GM21390 (cell line): Measurements from ENCODE around the gene APC2.

ENCODE experiments used
- ATAC-seq: cut with Tn5 transposase; IDR thresholded peaks from one replicate; pipeline ENCODE4 v1.9.1; 2021; ENCODE audit not compliant: unreplicated experiment

The APC2 gene

DNA sequence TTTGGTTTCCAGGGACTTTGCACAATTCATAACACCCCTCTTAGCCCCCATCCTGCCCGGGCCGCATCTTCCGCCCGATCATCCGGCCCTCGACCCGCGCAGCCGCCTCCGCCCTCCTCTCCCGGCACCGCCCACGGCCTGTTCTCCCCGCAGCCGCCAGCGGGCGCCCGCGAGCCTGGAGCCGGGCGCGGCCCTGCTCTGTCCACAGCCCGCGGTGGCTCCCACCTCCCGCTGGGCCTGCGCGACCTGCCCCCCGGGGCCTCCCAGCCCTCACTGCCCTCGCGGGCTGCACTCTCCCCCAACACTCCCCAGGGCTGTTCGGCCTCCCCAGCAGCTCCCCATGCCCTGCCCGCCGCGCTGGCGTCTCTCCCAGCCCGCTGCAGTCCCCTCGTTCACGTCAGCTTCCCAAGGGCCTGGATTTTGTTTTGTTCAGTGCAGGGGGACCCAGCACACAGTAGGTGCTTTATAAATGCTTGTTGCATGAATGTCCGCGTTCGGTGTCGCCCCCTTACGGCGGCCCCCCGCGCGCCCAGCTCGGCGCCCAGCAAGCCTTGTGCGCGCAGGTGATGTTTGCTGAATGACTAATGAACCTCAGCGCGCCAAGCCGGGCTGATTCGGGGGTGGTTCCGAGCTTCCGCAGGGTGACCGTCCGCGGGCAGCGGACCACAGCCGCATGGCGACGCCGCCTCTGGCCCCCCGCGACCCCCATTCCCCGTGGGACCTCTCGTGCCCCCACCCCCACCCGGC is 4.6 kb upstream of the APC2 start:
- ATAC-seq, result peak; percentile 67

GRCh38 chr19:1445932-1446712 is 3.8 kb upstream of the APC2 start:
- no peak for ATAC-seq

- ATAC-seq, result no peak
These were observed 3.0 kb upstream of the APC2 start for GRCh38 chr19:1446713-1447481.

GRCh38 chr19:1447504-1447903 is 2.4 kb upstream of the APC2 start:
- no peak for ATAC-seq

- ATAC-seq, result no peak
These were observed 2.0 kb upstream of the APC2 start for GRCh38 chr19:1447944-1448343.

DNA sequence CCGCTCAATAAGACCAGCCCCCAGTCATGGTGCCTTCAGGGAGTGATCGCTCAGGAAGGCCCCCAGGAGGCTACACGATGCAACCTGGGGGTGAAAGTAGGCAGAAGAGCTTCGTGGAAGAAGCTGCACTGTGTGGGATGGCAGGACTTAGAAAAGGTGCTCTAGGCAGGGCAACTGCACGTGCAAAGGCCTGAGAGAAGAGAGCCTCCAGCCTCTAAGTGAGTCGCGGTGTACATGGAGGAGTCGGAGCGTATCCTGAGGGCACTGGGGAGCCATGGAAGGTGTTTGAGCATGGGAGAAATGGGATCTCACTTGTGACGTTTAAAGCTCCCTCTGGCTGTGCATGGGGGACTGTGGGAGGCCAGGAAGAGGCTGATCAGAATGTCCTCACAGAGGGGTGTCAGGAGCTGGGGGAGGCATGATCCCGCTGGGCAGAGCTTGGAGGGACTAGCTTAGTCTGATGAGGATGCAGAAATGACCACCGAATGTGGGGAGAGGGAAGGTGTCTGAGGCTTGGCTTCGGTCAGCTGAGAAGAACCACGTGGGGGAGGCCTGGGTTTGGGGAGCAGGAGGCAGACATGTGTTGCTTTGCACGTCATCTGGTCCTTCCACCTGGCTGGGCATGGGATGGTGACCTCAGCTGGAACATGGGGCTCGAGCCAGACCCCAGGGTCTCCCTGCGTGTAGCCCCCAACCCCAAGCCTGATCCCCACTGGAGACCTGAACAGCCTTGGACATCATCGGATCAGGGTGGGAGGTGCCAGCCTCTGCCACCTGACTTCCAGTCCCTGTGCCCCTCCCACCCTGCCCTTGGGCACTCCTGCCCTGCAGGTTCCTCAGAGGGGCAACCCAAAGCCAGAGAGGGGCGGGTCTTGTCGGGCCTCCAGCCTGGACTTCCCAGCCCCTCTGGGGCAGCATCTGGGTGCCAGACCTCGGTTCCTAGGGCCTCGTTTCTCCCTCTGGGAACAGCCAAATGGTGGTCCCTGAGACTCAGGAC is 1.1 kb downstream of the APC2 start:
- ATAC-seq, result no peak

DNA sequence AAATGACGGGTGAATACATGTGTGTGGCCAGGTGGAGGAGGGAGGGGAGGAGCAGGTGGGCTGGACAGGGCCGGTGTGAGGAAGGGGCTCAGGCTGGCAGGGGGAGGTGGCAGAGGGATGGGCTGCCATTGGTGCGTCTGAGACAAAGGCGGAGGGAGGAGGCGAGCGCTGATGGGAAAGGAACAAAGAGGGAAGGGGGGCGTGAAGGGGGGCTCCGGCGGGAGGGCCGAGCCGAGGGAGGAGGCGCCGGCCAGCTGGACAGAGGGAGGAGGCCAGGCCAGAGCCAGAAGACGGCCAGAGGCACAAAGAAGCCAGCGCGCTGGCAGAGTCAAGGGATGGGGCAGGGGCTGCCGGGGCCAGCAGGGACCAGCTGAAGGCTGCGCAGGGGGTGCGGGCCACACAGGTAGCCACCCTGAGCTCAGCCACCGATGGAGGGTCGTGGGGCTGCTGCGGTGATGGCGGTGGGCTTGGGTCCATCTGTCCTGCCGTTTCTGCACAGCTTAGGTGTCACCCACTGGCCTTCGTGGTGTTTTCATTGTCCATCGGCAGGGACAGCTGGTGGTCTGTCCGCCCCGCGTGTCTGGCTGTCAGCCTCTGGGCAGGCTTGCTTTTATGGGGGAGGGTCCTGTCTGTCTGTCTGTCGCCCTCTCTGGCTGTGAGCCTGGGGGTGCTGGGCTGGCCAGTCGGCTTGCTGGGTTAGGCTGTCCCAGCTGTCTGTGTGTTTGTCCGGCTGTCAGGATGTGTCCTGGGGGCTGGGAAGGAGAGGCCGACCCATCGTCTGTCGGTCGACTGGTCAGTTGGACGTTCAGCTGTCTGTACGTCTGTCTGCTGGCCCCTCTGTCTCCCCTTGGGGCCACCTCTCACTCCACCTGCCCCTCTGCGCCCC is 2.2 kb downstream of the APC2 start:
- no peak for ATAC-seq

GRCh38 chr19:1452802-1453524 is 3.0 kb downstream of the APC2 start:
- ATAC-seq, result no peak

- ATAC-seq, result no peak
These were observed 3.8 kb downstream of the APC2 start for GRCh38 chr19:1453525-1454364.

GRCh38 chr19:1455002-1455335 is 5.0 kb downstream of the APC2 start:
- no peak for ATAC-seq

GRCh38 chr19:1455336-1456120 is 5.6 kb downstream of the APC2 start:
- ATAC-seq, result no peak

GRCh38 chr19:1456121-1456900 is 6.4 kb downstream of the APC2 start:
- ATAC-seq, result no peak

- no peak for ATAC-seq
These were observed 7.3 kb downstream of the APC2 start for GRCh38 chr19:1457031-1457739.

GRCh38 chr19:1457892-1458291 is 8.0 kb downstream of the APC2 start:
- ATAC-seq, result no peak

DNA sequence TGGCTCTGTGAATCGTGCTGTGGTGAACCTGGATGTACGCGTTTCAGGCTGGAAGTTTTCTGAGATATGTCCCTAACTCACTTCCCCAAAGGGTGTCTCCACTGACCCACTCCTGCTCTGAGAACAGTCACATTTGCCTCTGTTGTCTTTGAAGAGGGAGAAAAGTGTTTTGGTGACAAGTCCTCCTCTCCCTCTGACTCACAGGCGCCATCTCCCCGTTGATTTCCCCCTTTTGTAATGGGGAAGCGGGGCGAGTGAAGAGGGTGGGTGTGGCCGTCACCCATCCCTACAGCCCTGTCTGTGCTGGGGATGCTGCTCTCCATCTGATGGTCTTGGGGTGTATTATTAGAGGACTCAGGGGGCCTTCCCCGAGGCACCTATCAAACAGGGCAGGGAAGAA is 9.6 kb downstream of the APC2 start:
- no peak for ATAC-seq
